ENCODE data around the gene MAPK12.

MAPK12 gene

GRCh38 chr22:50299785-50300619, 38.5 kb upstream of the MAPK12 start:
- peak in 2 of 3 experiments; percentile 77 to 80 for DNase-seq

- DNase-seq = peak in 2 of 3 experiments; percentile 31 to 49
Observed at GRCh38 chr22:50298937-50299784, 37.7 kb upstream of the MAPK12 start.

- DNase-seq = no peak
Observed at GRCh38 chr22:50298266-50298637, 36.8 kb upstream of the MAPK12 start.

GRCh38 chr22:50297510-50298265, 36.2 kb upstream of the MAPK12 start:
- no peak for DNase-seq

GRCh38 chr22:50296658-50297490, 35.4 kb upstream of the MAPK12 start:
- DNase-seq = no peak

- no peak for DNase-seq
Observed at GRCh38 chr22:50294319-50294656, 32.8 kb upstream of the MAPK12 start.

GRCh38 chr22:50293441-50294318, 32.2 kb upstream of the MAPK12 start:
- peak in 1 of 3 experiments; percentile 14 for DNase-seq

- DNase-seq = no peak
Observed at GRCh38 chr22:50292643-50293440, 31.4 kb upstream of the MAPK12 start.

- DNase-seq = peak in 2 of 3 experiments; percentile 71 to 89
Observed at GRCh38 chr22:50289942-50290630, 28.6 kb upstream of the MAPK12 start.

GRCh38 chr22:50289151-50289941, 27.9 kb upstream of the MAPK12 start:
- no peak for DNase-seq

GRCh38 chr22:50287731-50288130, 26.2 kb upstream of the MAPK12 start:
- DNase-seq = no peak

- no peak for DNase-seq
Observed at GRCh38 chr22:50286701-50287318, 25.3 kb upstream of the MAPK12 start.

- DNase-seq = no peak
Observed at GRCh38 chr22:50286275-50286674, 24.8 kb upstream of the MAPK12 start.

GRCh38 chr22:50285568-50286229, 24.2 kb upstream of the MAPK12 start:
- DNase-seq = no peak

- no peak for DNase-seq
Observed at GRCh38 chr22:50284479-50284878, 23.0 kb upstream of the MAPK12 start.

- DNase-seq = no peak
Observed at GRCh38 chr22:50283821-50284220, 22.3 kb upstream of the MAPK12 start.

- no peak for DNase-seq
Observed at GRCh38 chr22:50282361-50283155, 21.1 kb upstream of the MAPK12 start.
